Stimulated activated naive CD8-positive, alpha-beta T cell treated with anti-CD3 and anti-CD28 coated beads, Interleukin-15, Interleukin-2, amounts not matched to agents 100 ng/mL and 50 ng/mL, for 24 hours (primary cell): Measurements from ENCODE around the gene ACTR1B.
"Not testable (repeated sequence)": the region's sequence is repeated elsewhere in the genome, so short reads cannot be mapped to it uniquely, and the experiment has no call there.

Experiments used
- H3K27ac Mint-ChIP-seq: one replicate; pipeline ENCODE4 v1.8.0; 2021; ENCODE audit warnings: mild to moderate bottlenecking, mixed read lengths
- H3K27me3 Mint-ChIP-seq: one replicate; pipeline ENCODE4 v1.8.0; 2021; ENCODE audit warnings: mixed read lengths
- H3K36me3 Mint-ChIP-seq: one replicate; pipeline ENCODE4 v1.8.0; 2021; ENCODE audit warnings: low read depth, mixed read lengths
- H3K4me1 Mint-ChIP-seq: one replicate; pipeline ENCODE4 v1.8.0; 2021; ENCODE audit warnings: low read depth, mixed read lengths
- H3K4me3 Mint-ChIP-seq: one replicate; pipeline ENCODE4 v1.8.0; 2021; ENCODE audit warnings: mild to moderate bottlenecking, mixed read lengths
- H3K9me3 Mint-ChIP-seq: one replicate; pipeline ENCODE4 v1.8.0; 2021; ENCODE audit warnings: mixed read lengths

The ACTR1B gene

GRCh38 chr2:97672606-97673140 is 8.8 kb upstream of the ACTR1B start:
- peak overlapping the region; percentile 99 for H3K27ac Mint-ChIP-seq
- peaks cover 42% of the 10 kb centered on the region for H3K4me1 Mint-ChIP-seq
- peaks cover 17% of the 10 kb centered on the region for H3K36me3 Mint-ChIP-seq
- H3K9me3 Mint-ChIP-seq, H3K27me3 Mint-ChIP-seq: not testable (repeated sequence)
- H3K4me3 Mint-ChIP-seq, result peak overlapping the region; percentile 63

- H3K36me3 Mint-ChIP-seq, result peaks cover 12% of the 10 kb centered on the region
- peaks cover 39% of the 10 kb centered on the region for H3K4me1 Mint-ChIP-seq
- H3K27me3 Mint-ChIP-seq, result no peaks in the 10 kb centered on the region
- H3K27ac Mint-ChIP-seq, result no peak overlapping the region
- no peak overlapping the region for H3K4me3 Mint-ChIP-seq
- H3K9me3 Mint-ChIP-seq, result no peaks in the 10 kb centered on the region
These were observed 7.7 kb upstream of the ACTR1B start for GRCh38 chr2:97671526-97671925.

- Mint-ChIP-seq H3K4me1 (peaks cover 33% of the 10 kb centered on the region), H3K27ac (no peak overlapping the region), H3K36me3 (peaks cover 12% of the 10 kb centered on the region)
These were observed 6.6 kb upstream of the ACTR1B start for GRCh38 chr2:97670471-97670870.

GRCh38 chr2:97669448-97669847 is 5.6 kb upstream of the ACTR1B start, which contains the start of gene C2orf92:
TSS of gene C2orf92 (plus strand) at chr2:97669713. CDS start at chr2:97669789, 76 bp downstream.
- no peaks in the 10 kb centered on the region for H3K27me3 Mint-ChIP-seq
- no peaks in the 10 kb centered on the region for H3K9me3 Mint-ChIP-seq
- H3K36me3 Mint-ChIP-seq, result peaks cover 12% of the 10 kb centered on the region
- H3K4me3 Mint-ChIP-seq, result no peak within 1 kb of the TSS
- peaks cover 32% of the 10 kb centered on the region for H3K4me1 Mint-ChIP-seq
- no peak within 1 kb of the TSS for H3K27ac Mint-ChIP-seq

More at GRCh38 chr2:97670471-97670870, 6.6 kb upstream of the ACTR1B start:
- Mint-ChIP-seq H3K9me3 (no peaks in the 10 kb centered on the region), H3K27me3 (no peaks in the 10 kb centered on the region), H3K4me3 (no peak overlapping the region)

GRCh38 chr2:97664636-97664970 is 759 bp upstream of the ACTR1B start:
- H3K27ac Mint-ChIP-seq, result peak overlapping the region; percentile 95
- peak overlapping the region; percentile 89 for H3K4me3 Mint-ChIP-seq
- no peaks in the 10 kb centered on the region for H3K9me3 Mint-ChIP-seq
- peaks cover 38% of the 10 kb centered on the region for H3K4me1 Mint-ChIP-seq
- H3K27me3 Mint-ChIP-seq, result no peaks in the 10 kb centered on the region
- peaks cover 27% of the 10 kb centered on the region for H3K36me3 Mint-ChIP-seq

GRCh38 chr2:97663626-97663961 is 250 bp downstream of the ACTR1B start:
- Mint-ChIP-seq H3K9me3 (no peaks in the 10 kb centered on the region), H3K4me3 (peak overlapping the region; percentile 98), H3K4me1 (peaks cover 38% of the 10 kb centered on the region), H3K36me3 (peaks cover 32% of the 10 kb centered on the region), H3K27ac (no peak overlapping the region), H3K27me3 (no peaks in the 10 kb centered on the region)

- peak overlapping the region; percentile 100 for H3K27ac Mint-ChIP-seq
- H3K36me3 Mint-ChIP-seq, result peaks cover 34% of the 10 kb centered on the region
- peak overlapping the region; percentile 98 for H3K4me3 Mint-ChIP-seq
- peaks cover 38% of the 10 kb centered on the region for H3K4me1 Mint-ChIP-seq
- H3K27me3 Mint-ChIP-seq, result no peaks in the 10 kb centered on the region
- no peaks in the 10 kb centered on the region for H3K9me3 Mint-ChIP-seq
These were observed 784 bp downstream of the ACTR1B start for GRCh38 chr2:97662895-97663625.

- Mint-ChIP-seq H3K4me3 (peak overlapping the region; percentile 98), H3K36me3 (peaks cover 34% of the 10 kb centered on the region), H3K4me1 (peaks cover 38% of the 10 kb centered on the region)
These were observed 1.4 kb downstream of the ACTR1B start for GRCh38 chr2:97662386-97662894.

GRCh38 chr2:97661927-97662326 is 1.9 kb downstream of the ACTR1B start:
- Mint-ChIP-seq H3K4me1 (peaks cover 37% of the 10 kb centered on the region), H3K9me3 (no peaks in the 10 kb centered on the region), H3K4me3 (peak overlapping the region; percentile 98), H3K27ac (peak overlapping the region; percentile 100), H3K36me3 (peaks cover 35% of the 10 kb centered on the region), H3K27me3 (no peaks in the 10 kb centered on the region)

More at GRCh38 chr2:97662386-97662894, 1.4 kb downstream of the ACTR1B start:
- Mint-ChIP-seq H3K27me3 (no peaks in the 10 kb centered on the region), H3K9me3 (no peaks in the 10 kb centered on the region), H3K27ac (peak overlapping the region; percentile 100)

GRCh38 chr2:97660775-97661389 is 3.0 kb downstream of the ACTR1B start:
- H3K4me3 Mint-ChIP-seq, result peak overlapping the region; percentile 98
- H3K36me3 Mint-ChIP-seq, result peaks cover 31% of the 10 kb centered on the region
- peaks cover 35% of the 10 kb centered on the region for H3K4me1 Mint-ChIP-seq
- no peaks in the 10 kb centered on the region for H3K27me3 Mint-ChIP-seq
- peak overlapping the region; percentile 71 for H3K27ac Mint-ChIP-seq
- H3K9me3 Mint-ChIP-seq, result no peaks in the 10 kb centered on the region

- no peak overlapping the region for H3K4me3 Mint-ChIP-seq
- no peaks in the 10 kb centered on the region for H3K27me3 Mint-ChIP-seq
- H3K27ac Mint-ChIP-seq, result peak overlapping the region; percentile 1
- H3K9me3 Mint-ChIP-seq, result no peaks in the 10 kb centered on the region
- H3K36me3 Mint-ChIP-seq, result peaks cover 35% of the 10 kb centered on the region
- H3K4me1 Mint-ChIP-seq, result peaks cover 35% of the 10 kb centered on the region
These were observed 3.6 kb downstream of the ACTR1B start for GRCh38 chr2:97660044-97660774.

- H3K4me1 Mint-ChIP-seq, result peaks cover 37% of the 10 kb centered on the region
- no peaks in the 10 kb centered on the region for H3K27me3 Mint-ChIP-seq
- H3K36me3 Mint-ChIP-seq, result peaks cover 41% of the 10 kb centered on the region
- H3K4me3 Mint-ChIP-seq, result no peak overlapping the region
- no peaks in the 10 kb centered on the region for H3K9me3 Mint-ChIP-seq
- no peak overlapping the region for H3K27ac Mint-ChIP-seq
These were observed 4.4 kb downstream of the ACTR1B start for GRCh38 chr2:97659256-97660043.

GRCh38 chr2:97658691-97659157 is 5.1 kb downstream of the ACTR1B start:
- Mint-ChIP-seq H3K36me3 (peaks cover 49% of the 10 kb centered on the region), H3K9me3 (no peaks in the 10 kb centered on the region), H3K4me1 (peaks cover 42% of the 10 kb centered on the region), H3K4me3 (no peak overlapping the region), H3K27ac (no peak overlapping the region), H3K27me3 (no peaks in the 10 kb centered on the region)

GRCh38 chr2:97657986-97658690 is 5.7 kb downstream of the ACTR1B start:
- H3K27me3 Mint-ChIP-seq, result no peaks in the 10 kb centered on the region
- no peak overlapping the region for H3K4me3 Mint-ChIP-seq
- H3K4me1 Mint-ChIP-seq, result peaks cover 41% of the 10 kb centered on the region
- H3K27ac Mint-ChIP-seq, result no peak overlapping the region
- no peaks in the 10 kb centered on the region for H3K9me3 Mint-ChIP-seq
- H3K36me3 Mint-ChIP-seq, result peaks cover 53% of the 10 kb centered on the region
